Choroid plexus epithelial cell (primary cell): ENCODE results near the gene CDHR4.

Experiments
- DNase-seq: peaks from one replicate; pipeline ENCODE4 v3.0.0-alpha.2; 2010; ENCODE audit warnings: low read depth
- H3K4me3 ChIP-seq: 2 replicates; pipeline ENCODE4 v1.5.1; 2011; ENCODE audit warnings: low read depth, mild to moderate bottlenecking, control low read depth, low read length, moderate library complexity
- CTCF ChIP-seq: conservative IDR thresholded peaks from 2 replicates; pipeline ENCODE4 v1.5.1; 2011; ENCODE audit warnings: low read depth, mild to moderate bottlenecking, control low read depth, inconsistent platforms, low read length, moderate library complexity

CDHR4 gene

GRCh38 chr3:49802719-49803464 lies 3.2 kb upstream of the CDHR4 start, which contains the start of gene INKA1:
TSS of gene INKA1 (plus strand) at chr3:49803261. CDS start at chr3:49803393, 132 bp downstream.
- DNase-seq: peak; percentile 84
- H3K4me3 ChIP-seq: peak within 1 kb of the TSS; percentile 84
- TF ChIP-seq CTCF: peak; percentile 88

- TF ChIP-seq CTCF: no peak
- H3K4me3 ChIP-seq: no peak overlapping the region
- DNase-seq: no peak
These were observed 1.5 kb upstream of the CDHR4 start for GRCh38 chr3:49801160-49801559.

GRCh38 chr3:49799105-49799504 lies 568 bp downstream of the CDHR4 start:
- no peak overlapping the region for H3K4me3 ChIP-seq
- no peak for TF ChIP-seq CTCF
- no peak for DNase-seq

GRCh38 chr3:49794926-49795905 lies 4.5 kb downstream of the CDHR4 start:
- TF ChIP-seq CTCF: no peak
- DNase-seq: no peak
- no peak overlapping the region for H3K4me3 ChIP-seq

- no peak overlapping the region for H3K4me3 ChIP-seq
- no peak for TF ChIP-seq CTCF
- no peak for DNase-seq
These were observed 5.2 kb downstream of the CDHR4 start for GRCh38 chr3:49794431-49794830.

GRCh38 chr3:49793486-49794085 lies 6.1 kb downstream of the CDHR4 start:
- H3K4me3 ChIP-seq: no peak overlapping the region
- DNase-seq: no peak
- TF ChIP-seq CTCF: no peak
